HG03378 (cell line): ENCODE data around the gene ANAPC5.
"Not testable (repeated sequence)": the region's sequence is repeated elsewhere in the genome, so short reads cannot be mapped to it uniquely, and the experiment has no call there.

Source experiments
- ATAC-seq: cut with Tn5 transposase; IDR thresholded peaks from one replicate; pipeline ENCODE4 v1.9.1; 2021; ENCODE audit warnings: mild to moderate bottlenecking, moderate library complexity; ENCODE audit not compliant: unreplicated experiment

ANAPC5 gene

DNA sequence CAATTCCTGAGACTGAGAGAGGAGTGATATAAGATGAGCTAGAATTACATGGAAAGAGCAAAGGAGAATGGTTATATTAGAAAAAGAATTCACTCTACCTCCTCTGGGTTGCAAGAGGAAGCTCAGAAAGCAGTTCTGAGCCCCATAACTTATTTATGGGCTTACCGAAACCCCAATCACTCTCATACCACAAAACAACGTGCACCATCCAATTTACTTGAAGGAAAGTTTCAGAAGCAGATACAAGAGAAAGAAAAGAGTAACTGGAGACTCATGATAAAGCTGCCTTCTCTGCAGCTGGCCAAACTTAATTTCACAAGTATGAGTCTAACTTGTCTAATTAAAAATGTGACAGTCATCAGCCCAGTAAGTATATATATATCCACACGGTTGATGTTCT, 28.3 kb downstream of the ANAPC5 start:
- ATAC-seq = no peak

DNA sequence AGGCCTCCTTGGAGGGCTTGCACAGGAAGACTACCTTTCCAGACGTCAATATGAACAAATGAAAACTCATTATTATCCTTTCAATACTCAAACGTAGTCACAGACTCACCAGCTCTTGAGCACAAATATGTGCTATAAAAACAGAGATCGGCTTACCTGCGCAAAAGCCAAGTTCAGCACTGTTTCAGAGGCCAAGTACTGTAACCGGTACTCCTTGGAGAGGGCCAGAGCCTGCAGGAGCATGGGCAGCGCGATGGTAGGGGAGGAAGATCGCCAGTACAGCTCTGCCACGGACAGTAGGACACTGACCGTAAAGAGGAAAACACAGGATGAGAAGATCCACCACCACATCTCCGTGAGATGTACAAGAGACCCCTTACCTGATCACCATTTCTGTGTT, 34.1 kb downstream of the ANAPC5 start:
- no peak for ATAC-seq

DNA sequence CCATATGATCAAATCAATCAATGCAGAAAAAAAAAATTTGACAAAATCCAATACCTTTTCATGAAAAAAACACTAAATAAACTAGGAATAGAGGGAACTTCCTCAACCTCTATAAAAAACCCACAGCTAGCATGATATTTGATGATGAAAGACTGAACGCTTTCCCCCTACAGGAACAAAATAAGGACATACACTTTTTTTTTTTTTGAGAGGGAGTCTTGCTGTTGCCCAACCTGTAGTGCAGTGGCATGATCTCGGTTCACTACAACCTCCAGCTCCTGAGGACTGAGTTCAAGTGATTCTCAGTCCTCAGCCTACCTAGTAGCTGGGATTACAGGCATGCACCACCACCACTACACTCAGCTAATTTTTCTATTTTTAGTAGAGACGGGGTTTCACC, 37.8 kb downstream of the ANAPC5 start:
- no peak for ATAC-seq

DNA sequence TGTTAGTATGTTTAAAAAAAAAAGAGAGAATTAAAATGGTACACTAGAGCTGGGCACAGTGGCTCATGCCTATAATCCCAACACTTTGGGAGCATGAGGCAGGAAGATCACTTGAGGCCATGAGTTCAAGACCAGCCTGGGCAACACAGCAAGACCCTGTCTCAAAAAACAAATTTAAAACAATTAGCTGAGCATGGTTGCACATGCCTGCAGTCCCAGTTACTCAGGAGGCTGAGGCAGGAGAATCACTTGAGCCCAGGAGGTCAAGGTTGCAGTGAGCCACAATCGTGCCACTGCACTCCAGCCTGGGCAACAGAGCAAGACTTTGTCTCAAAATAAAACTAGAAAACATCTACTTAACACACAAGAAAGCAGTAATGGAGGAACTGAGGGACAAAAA, 42.0 kb downstream of the ANAPC5 start:
- ATAC-seq = not testable (repeated sequence)

DNA sequence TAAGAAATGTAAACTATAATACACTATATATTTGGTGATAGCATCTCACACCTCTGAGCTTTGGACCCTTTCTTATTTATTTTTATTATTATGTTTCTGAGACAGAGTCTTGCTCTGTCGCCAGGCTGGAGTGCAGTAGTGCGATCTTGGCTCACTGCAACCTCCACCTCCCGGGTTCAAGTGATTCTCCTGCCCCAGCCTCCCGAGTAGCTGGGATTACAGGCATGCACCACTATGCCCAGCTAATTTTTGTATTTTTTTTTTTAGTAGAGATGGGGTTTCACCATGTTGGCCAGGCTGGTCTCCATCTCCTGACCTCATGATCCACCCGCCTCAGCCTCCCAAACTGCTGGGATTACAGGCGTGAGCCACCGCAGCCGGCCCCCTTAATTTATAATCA, 44.8 kb downstream of the ANAPC5 start:
- not testable (repeated sequence) for ATAC-seq

DNA sequence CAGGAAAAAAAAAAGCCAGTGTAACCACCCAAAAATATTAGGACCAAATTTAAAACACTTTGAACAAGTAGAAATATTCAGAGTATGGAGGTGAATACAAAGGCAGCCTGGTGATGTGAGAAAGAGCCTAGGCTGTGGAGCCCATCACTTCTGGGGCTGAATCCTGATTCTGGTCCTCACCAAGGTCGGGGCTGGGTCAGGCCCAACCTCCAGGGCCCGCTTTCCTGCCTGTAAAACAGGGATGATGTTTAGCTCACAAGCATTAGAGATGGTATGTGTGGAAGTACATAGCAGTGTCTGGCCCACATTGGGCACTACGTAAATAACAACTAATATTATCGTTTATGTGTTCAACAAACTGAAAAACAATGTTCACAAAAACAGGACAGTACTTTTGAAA, 47.9 kb downstream of the ANAPC5 start:
- no peak for ATAC-seq

DNA sequence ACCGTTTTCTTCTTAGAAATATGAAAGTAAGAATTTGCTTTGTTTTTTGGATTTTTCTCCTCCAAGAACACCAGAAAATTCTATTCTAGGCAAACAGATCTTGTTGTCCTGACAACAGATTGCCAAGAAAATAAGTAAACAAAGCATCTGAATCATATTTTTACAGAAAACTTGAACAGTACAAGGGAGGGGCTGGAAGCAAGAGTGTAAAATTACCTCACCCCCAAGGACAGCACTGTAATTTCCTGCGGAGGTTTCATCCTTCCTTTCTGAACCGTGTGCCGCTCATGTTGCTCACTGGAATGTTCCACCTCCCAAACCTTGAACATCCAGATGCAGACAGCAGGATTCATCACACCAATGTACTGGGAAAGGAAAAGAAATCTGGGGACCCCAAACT, 50.3 kb downstream of the ANAPC5 start:
- no peak for ATAC-seq

DNA sequence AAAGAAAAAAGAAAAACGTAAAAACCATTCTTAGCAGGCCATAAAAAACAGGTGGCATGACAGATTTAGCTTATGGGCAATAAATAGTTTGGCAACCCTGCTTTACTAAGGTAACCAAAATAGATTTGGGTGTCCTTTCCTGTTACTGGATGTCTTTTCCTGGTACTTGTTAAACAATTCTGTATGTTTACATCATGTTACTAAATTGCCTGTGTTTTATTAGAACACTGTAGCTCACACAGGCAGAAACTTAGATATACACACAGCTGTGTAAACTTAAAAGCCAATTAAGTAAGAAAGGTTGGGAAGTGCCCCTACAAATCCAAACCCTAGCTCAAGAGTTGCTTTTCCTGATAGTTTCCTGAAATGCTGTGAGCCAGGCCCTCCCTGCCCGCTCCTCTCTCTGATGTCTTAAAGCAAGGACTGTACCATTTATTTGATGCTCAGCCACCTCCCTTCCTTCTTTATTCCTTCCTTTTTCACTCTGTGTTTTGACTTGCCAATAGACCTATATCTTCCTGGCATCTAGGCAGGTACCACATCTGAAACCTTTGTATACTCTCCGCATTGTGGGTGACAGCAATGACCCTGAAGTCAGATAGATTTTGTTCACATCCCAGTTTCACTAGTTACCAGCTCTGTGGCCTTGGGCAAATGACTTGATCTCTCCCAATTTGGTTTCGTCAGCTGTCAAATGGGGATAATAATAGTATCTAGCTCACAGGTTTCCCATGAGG, 52.0 kb downstream of the ANAPC5 start:
- no peak for ATAC-seq

DNA sequence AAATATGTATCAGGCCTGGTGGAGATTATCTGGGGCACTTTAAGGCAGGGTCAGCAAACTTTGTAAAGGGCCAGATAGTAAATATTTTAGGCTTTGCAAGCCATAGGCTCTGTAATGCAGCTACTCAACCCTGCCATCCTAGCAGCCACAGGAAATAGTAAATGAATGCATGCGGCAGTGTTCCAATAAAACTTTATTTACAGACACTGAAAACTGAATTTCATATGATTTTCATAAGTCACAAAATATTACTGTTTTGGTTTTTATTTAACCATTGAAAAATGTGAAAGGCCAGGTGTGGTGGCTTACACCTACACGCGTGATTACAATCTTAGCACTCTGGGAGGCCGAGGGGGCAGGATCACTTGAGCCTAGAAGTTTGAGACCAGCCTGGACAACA, 52.5 kb downstream of the ANAPC5 start:
- no peak for ATAC-seq

DNA sequence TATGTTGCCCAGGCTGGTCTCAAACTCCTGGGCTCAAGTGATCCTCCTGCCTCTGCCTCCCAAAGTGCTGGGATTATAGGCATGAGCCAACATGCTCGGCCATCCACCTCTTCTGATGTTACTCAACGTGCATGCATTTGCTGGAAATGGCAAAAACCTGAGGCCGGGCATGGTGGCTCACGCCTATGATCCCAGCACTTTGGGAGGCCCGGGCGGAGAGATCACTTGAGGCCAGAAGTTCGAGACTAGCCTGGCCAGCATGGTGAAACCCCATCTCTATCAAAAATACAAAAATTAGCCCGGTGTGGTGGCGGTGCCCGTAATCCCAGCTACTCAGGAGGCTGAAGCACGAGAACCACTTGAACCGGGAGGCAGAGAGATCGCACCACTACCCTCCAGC, 53.8 kb downstream of the ANAPC5 start:
- ATAC-seq = not testable (repeated sequence)

DNA sequence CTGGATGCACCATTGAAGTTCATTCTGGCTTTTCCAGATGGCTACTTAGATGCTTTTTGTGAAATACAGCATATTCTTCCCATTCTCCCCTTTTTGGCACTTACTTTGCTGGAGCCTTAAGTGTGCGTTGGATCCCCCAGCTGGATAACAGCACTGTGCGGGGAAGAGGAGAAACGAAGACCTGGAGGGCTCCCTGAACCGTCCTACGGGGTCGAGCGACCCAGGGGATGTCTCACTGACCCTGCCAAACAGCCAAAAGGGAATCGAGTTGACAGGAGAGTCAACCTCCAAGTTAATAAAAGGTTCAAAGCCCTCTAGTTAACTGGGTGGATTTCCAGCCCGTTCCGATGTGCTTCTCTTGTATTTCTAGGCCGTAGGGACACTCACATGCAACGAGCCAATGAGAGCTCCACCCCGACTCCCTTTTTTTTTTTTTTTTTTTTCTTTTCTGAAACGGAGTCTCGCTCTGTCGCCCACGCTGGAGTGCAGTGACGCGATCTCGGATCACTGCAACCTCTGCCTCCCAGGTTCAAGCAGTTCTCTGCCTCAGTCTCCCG, 54.7 kb downstream of the ANAPC5 start:
- ATAC-seq = no peak

DNA sequence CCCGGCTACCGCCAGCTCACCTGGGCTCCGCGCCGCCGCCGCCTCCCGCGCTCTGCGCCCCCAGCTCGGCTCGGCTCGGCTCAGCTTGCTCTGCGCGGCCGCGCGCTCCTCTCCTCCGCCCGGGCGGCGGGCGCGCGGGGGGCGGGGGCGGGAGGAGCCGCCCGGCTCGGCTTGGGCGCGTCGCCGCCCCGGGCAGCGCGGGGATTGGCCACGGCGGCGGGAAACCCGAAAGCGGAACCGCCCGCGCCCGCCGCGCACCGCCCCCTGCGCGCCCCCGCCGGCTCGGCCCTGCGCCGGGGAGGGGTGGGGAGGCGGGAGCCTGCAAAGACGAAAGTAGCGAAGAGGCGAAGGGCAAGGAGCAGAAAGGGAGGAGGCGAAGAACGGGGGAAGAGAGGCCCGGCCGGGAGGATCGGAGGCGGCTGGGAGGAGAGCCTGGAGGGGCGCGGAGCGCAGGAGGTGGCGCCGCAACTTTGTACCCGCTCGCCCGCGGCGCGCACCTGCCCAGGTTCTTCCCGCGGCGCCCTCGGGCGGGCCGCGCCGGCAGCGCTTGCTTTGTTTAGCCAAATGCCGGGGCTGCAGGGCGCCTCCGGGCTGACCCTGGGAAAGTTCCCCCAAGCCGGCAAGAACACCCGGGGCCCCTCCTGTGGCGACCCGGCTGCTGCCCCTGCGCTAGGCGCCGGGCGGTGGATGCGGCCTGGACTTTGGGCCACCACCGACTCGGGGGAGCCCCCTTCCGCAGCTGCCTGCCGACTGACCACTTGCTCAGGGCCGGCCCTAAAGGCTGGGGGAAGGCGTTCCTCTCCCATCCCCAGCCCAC, 55.4 kb downstream of the ANAPC5 start, which contains the start of gene CAMKK2:
Gene CAMKK2 (minus strand): TSS at position 92 of the 817 bp plus-strand sequence. CDS start 22,183 bp downstream, outside the sequence.
- ATAC-seq = no peak

DNA sequence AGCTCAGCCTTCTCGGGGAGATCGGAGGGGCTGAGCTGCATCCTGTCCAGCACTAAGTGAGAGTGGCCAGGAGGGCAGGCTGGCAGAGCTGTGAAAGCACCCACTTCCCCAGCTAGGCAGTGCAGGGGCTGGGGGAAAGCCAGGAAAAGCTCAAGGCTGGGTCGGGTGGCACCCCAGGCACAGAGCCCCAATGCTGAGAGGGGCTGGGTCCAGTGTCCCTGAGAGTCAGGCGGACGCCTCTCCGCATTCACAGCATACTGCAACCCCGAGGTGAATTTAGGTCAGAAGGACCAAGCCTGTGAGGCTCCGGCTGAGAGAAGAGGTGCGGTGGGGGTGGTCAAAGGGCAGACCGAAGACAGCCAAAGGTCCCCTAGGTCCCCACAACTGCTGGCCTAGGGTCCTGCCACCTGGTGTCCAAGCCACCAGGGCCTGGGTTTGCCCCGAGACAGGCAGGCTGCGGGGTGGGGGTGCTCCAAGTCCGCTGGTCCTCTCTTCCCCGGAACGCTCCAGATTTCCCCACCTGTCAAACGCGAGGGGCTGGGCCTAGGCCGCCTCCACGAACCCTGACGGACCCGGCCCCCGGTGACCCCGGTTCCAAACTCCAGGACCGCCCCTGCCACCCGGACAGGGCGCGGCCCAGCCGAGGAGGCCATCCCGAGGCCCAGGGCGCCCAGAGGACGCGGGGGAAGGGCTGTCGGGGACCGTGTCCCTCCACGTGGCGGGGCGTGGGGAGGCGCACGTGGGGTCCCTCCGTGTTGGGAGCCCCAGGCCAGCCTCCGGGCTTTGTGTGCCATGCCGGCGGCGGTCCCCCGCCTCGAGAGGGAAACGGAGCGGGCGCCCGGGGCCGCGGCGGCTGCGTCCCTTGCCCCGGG, 56.2 kb downstream of the ANAPC5 start:
- no peak for ATAC-seq

DNA sequence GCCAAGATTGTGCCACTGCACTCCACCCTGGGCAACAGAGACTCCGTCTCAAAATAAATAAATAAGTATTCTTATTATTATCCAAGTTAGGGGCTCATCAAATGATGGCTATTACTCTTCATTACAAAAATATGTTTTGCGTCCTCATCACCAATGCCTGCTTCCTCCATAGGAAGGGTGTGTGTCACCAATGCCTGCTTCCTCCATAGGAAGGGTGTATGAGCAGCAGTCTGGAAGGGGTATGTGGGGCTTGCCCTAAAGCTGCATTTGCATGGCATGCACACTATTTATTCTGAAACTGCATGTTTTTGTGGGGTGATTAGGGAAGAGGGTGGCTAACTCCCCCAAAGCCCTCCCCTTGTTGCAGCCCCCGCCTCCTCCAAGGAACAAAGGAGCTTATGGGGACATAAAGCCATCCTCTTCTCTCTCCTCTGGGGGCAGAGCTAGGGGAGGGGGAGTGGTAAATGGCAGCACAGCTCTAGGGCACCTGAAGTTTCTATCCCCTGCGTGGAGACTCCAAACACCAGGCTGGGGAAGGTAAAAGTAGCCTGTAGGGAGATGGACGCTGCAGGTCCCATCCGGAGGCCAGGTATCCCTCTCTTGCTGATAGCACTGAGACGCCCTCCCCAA, 57.0 kb downstream of the ANAPC5 start:
- no peak for ATAC-seq

DNA sequence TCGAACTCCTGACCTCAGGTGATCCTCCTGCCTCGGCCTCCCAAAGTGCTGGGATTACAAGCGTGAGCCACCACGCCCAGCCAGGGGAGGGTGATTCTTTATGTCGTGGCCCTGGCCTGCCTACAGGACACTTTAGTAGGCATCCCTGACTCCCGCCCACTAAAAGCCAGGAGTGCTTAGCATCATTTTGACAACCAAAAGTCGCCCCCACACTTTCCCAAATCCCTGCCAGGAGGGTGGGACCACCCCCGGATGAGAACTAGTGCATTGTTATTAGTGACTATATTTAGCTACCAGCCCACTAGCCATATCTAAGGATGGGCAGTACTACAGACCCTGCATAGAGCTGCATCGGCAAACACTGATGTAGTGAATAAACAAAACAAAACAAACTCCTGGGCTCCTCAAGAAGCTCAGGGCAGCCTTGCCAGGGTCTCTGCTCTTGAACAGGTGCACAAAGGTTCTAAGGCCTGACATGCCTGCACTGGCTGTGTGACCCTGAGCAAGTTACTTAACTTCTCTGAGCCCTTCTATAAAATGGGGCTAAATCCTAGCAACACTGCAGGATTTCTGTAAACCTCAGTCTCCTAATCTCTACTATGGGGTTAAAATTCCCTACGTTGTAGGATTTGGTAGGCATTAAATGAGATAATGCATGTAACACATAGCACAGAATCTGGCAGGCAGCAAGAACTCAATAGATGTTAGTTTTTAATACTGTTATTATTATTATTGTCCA, 57.9 kb downstream of the ANAPC5 start:
- ATAC-seq = no peak

DNA sequence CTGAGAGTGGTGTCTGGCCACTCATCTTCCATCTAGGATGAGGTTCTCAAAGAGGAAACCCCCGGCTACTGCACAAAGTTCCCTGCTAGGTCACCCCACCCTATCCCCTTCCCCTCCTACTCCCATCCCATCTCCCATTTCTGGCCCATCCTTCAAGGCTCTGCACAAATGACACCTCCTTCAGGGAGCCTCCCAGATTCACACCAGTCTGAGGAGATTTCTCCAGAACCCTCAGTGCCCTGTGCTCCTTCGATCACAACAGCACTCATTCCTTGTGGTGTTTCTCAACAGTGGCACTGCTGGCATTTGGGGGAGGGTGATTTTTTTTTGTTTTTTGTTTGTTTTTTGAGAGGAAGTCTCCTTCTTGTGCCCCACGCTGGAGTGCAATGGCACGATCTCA, 58.6 kb downstream of the ANAPC5 start:
- no peak for ATAC-seq

DNA sequence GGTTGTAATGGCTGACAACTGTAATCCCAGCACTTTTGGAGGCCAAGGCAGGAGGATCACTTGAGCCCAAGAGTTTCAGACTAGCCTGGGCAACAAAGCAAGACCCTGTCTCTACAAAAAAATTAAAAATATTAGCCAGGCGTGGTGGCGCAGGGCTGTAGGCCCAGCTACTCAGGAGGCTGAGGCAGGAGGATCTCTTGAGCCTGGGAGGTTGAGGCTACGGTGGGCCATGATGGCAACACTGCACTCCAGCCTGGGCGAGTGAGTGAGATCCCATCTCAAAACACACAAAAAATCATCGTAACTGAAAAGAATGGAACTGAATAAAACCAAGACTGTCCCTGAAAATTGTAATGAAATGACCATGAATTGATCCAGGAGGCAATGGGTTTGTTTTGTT, 61.8 kb downstream of the ANAPC5 start:
- ATAC-seq = no peak

DNA sequence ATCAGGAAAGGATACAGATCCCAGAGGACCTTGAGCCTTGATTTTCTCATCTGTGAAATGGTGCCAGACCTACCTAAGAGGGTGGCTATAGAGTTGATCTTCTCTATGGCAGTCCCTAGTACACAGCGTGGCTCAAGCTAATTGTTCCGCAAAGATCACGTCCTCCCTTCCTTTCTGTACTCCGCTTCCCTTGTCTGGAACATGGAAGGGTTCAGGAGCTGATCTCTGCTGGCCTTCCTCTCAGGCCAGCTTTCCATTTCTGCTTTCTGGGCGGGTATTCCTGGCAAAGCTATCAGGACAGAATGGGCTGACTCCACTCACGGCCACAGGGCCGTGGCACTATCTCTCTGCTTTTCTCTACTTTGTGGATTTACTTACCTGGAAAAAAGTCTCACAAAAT, 62.2 kb downstream of the ANAPC5 start:
- no peak for ATAC-seq

DNA sequence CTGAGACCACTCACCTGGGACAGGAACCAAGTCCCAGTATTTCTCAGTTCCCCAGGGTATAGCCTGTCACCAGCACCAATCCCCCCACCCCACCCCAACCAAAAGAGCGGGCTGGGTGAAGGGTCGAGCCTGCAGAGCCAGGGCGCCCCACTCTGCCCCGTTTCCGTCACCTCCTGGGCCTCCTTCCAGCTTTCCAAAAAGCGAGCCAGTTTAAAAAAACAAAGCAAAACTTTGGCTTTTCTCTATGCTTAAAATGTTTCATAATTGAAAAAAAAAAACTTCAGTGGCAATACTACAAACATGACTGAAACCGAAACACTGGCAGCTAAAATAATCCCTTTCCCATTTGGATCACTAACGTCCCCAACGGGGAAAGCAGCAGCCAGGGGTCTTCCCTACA, 63.2 kb downstream of the ANAPC5 start:
- no peak for ATAC-seq
